Loucy (cell line): ENCODE measurements around the gene DQX1.

Experiments
- EZH2phosphoT487 ChIP-seq: fragments of 200-600 bp; IDR thresholded peaks from 2 replicates; pipeline ENCODE4 v1.6.1; 2018; ENCODE audit warnings: antibody characterized with exemption, mild to moderate bottlenecking, moderate library complexity, borderline replicate concordance
- TF ChIP-seq, protein P1 (sequence below): fragments of 200-600 bp; sonication (generic); conservative IDR thresholded peaks from 2 replicates; pipeline ENCODE4 v1.5.1; 2014; ENCODE audit warnings: mild to moderate bottlenecking, antibody characterized with exemption, low read length

- TF ChIP-seq, protein P1, sequence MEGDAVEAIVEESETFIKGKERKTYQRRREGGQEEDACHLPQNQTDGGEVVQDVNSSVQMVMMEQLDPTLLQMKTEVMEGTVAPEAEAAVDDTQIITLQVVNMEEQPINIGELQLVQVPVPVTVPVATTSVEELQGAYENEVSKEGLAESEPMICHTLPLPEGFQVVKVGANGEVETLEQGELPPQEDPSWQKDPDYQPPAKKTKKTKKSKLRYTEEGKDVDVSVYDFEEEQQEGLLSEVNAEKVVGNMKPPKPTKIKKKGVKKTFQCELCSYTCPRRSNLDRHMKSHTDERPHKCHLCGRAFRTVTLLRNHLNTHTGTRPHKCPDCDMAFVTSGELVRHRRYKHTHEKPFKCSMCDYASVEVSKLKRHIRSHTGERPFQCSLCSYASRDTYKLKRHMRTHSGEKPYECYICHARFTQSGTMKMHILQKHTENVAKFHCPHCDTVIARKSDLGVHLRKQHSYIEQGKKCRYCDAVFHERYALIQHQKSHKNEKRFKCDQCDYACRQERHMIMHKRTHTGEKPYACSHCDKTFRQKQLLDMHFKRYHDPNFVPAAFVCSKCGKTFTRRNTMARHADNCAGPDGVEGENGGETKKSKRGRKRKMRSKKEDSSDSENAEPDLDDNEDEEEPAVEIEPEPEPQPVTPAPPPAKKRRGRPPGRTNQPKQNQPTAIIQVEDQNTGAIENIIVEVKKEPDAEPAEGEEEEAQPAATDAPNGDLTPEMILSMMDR = no peak
- TF ChIP-seq EZH2phosphoT487 = no peak
These were observed 895 bp downstream of the DQX1 start for GRCh38 chr2:74524955-74525716.
